GM12878 (cell line): ENCODE data around the gene DPPA3.

Experiments used
- CBX5 ChIP-seq: sonication (generic); IDR thresholded peaks from 2 replicates; pipeline ENCODE4 v1.6.1; 2016; ENCODE audit warnings: low read depth, moderate library complexity, mild to moderate bottlenecking, inconsistent platforms
- CTCF ChIP-seq, 3 experiments: IDR thresholded peaks in 2 of 3; conservative IDR thresholded peaks in 1 of 3; 2 replicates each; pipeline ENCODE4 v1.5.1; 2011; ENCODE audit warnings: low read depth in 3 of 3, low read length in 3 of 3, mild to moderate bottlenecking in 3 of 3, control low read depth in 2 of 3, moderate library complexity in 2 of 3, inconsistent platforms in 1 of 3, mixed read lengths in 1 of 3; ENCODE audit not compliant: control insufficient read depth in 2 of 3, insufficient read depth in 1 of 3; ENCODE audit errors: extremely low read depth in 1 of 3
- HCFC1 ChIP-seq: fragments of 150-350 bp; IDR thresholded peaks from 2 replicates; pipeline ENCODE4 v1.6.1; 2014; ENCODE audit warnings: low read length
- IKZF1 ChIP-seq: fragments of 450-650 bp; conservative IDR thresholded peaks from 2 replicates; pipeline ENCODE4 v1.6.1; 2017; ENCODE audit warnings: antibody characterized with exemption, mild to moderate bottlenecking
- RAD21 ChIP-seq: IDR thresholded peaks from 2 replicates; pipeline ENCODE4 v1.6.1; 2011; ENCODE audit warnings: mild to moderate bottlenecking, low read depth, low read length, moderate library complexity; ENCODE audit not compliant: insufficient read depth
- SMC3 ChIP-seq: IDR thresholded peaks from 2 replicates; pipeline ENCODE4 v1.6.1; 2011; ENCODE audit warnings: low read length, improper control_type of control experiment, borderline replicate concordance
- ZBTB11 ChIP-seq: fragments of 450-650 bp; formaldehyde crosslinking; IDR thresholded peaks from 2 replicates; pipeline ENCODE4 v1.5.0; 2022; ENCODE audit warnings: mild to moderate bottlenecking, missing genetic modification characterization

GRCh38 chr12:7732993-7733392 lies 21.8 kb downstream of the DPPA3 start:
- TF ChIP-seq SMC3: no peak
- no peak for TF ChIP-seq ZBTB11 (CRISPR knock-in tag)
- TF ChIP-seq CTCF (IDR thresholded peaks at IDR 0.05 in 2 of 3, conservative IDR thresholded peaks at IDR 0.05 in 1 of 3; ENCODE audit: control insufficient read depth in 2 of 3, extremely low read depth in 1 of 3, insufficient read depth in 1 of 3, low read depth in 3 of 3, low read length in 3 of 3): no peak
- no peak for TF ChIP-seq RAD21
- no peak for TF ChIP-seq IKZF1
- TF ChIP-seq HCFC1: no peak
- TF ChIP-seq CBX5: no peak
